Esophagus squamous epithelium (tissue), 5 donors: ENCODE results near the gene DDTL. TPM values are rescaled to one million over a fixed set of nuclear protein-coding genes. Genes with fewer than 3 reads are reported as not detected.
"Not testable (repeated sequence)": the region's sequence is repeated elsewhere in the genome, so short reads cannot be mapped to it uniquely, and the experiment has no call there.

Experiments used
- DNase-seq: peaks from one replicate; lab custom pipeline; 2025; lab: John Stamatoyannopoulos, UW
- H3K27ac ChIP-seq, 4 donors: fragments of 200-600 bp; sonication (generic); one replicate each; pipeline ENCODE4 v1.5.1; 2016 to 2019; ENCODE audit warnings: mild to moderate bottlenecking in 1 of 4
- H3K27me3 ChIP-seq, 4 donors: fragments of 200-600 bp; sonication (generic); 1 replicate in 3 of 4; 2 replicates in 1 of 4; pipeline versions ENCODE4 v1.5.1 to v1.6.0; 2017 to 2021; ENCODE audit warnings: antibody characterized with exemption in 1 of 4
- H3K36me3 ChIP-seq, 3 donors: fragments of 200-600 bp; sonication (generic); one replicate each; pipeline ENCODE4 v1.5.1; 2016 to 2019
- H3K4me1 ChIP-seq, 3 donors: fragments of 200-600 bp; sonication (generic); one replicate each; pipeline ENCODE4 v1.5.1; 2017 to 2019
- H3K4me3 ChIP-seq, 4 donors: fragments of 200-600 bp; sonication (generic); 1 replicate in 3 of 4; 2 replicates in 1 of 4; pipeline ENCODE4 v1.5.1; 2016 to 2019; ENCODE audit warnings: mild to moderate bottlenecking in 2 of 4, moderate library complexity in 1 of 4
- H3K9me3 ChIP-seq, 3 donors: fragments of 200-600 bp; sonication (generic); one replicate each; pipeline ENCODE4 v1.5.1; 2016 to 2019
- CTCF ChIP-seq, 6 experiments: fragments of 450-650 bp in 4 of 6; fragments of 200-600 bp in 2 of 6; sonication (generic) in 2 of 6; IDR thresholded peaks; one replicate each; pipeline ENCODE4 v1.5.1; 2016 to 2019; ENCODE audit warnings: antibody characterized with exemption in 6 of 6, mild to moderate bottlenecking in 4 of 6, moderate library complexity in 4 of 6
- POLR2A ChIP-seq, 4 donors: fragments of 450-650 bp; IDR thresholded peaks; one replicate each; pipeline ENCODE4 v1.6.1; 2017; ENCODE audit warnings: antibody characterized with exemption in 4 of 4, mild to moderate bottlenecking in 4 of 4, moderate library complexity in 3 of 4
- WGBS, 2 donors: methylation state at CpG; one replicate each; pipeline ENCODE4 v1.1.5; 2018; 5-methylcytosine and 5-hydroxymethylcytosine counted together
- intact Hi-C: fragments of 100-400 bp; cut with DNase I; formaldehyde crosslinking; loops from one replicate; pipeline ENCODE4 v1.15.0; 2022
- total RNA-seq, 4 donors: library from RNA; depleted of rRNA; stranded (reverse); fragments of >200 nt; gene quantifications; one replicate each; pipeline ENCODE4 v1.1.0, GENCODE V29; 2016
- donor health status: DM: yes; HTN: yes; CAD: no.

The DDTL gene
- total RNA-seq, 4 donors from 2014 or later = 1.9 TPM; not detected in 3

DNA sequence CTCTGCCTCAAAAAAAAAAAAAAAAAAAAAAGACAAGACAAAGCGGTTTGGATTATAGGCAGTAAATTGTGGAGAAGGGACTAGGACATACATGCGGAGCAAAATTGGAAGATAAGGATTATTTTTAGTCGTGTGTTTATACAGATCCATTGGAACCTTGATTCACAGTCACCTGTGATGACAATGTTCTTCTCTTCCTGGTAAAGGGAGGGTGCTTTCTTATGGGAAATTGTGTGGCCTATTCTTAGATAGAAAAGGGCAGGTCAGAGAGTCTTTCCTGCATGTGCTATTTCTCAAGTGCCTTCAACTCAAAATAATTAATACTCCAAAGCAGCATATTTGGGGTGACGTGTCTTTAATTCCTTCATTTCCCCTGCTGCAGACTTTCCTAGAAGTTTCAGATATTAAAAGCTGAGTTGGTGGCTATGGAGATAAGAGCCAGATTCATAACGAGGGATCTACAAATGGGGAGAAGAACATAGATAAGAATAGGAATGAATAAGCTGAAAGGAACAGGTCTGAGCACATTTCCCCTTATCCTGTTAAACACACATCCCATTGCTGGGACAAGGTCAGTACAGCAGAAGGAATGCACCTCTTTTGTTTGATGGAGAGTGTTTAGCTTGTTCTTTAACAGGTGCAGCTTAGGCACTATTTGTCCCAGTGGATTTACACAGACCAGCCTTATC, 28.2 kb upstream of the DDTL start:
- no peak overlapping the region for H3K4me3 ChIP-seq
- no peaks in the 10 kb centered on the region for H3K9me3 ChIP-seq
- TF ChIP-seq CTCF (IDR thresholded peaks at IDR 0.05) (no peak), POLR2A (IDR thresholded peaks at IDR 0.05) (no peak)
- peaks cover 0 to 14% (median 0%) of the 10 kb centered on the region in 3 donors for H3K4me1 ChIP-seq
- peak overlapping the region in 3 of 4 donors; percentile 19 to 58 (median 51) for H3K27ac ChIP-seq
- no peak for DNase-seq
- H3K36me3 ChIP-seq = no peaks in the 10 kb centered on the region
- WGBS, 2 donors = 45 to 54% methylated on average over 5 of the region's 5 CpGs
- no peaks in the 10 kb centered on the region for H3K27me3 ChIP-seq
- intact Hi-C loops = loop anchor here (5.0 kb wide), 1 partner anchor 69 kb away; the partner anchor contains the start of gene GSTT4

GRCh38 chr22:23939017-23939357, 27.7 kb upstream of the DDTL start:
- TF ChIP-seq POLR2A (IDR thresholded peaks at IDR 0.05) (no peak), CTCF (IDR thresholded peaks at IDR 0.05) (no peak)
- intact Hi-C loops = loop anchor here (5.0 kb wide), 1 partner anchor 68 kb away; the partner anchor contains the start of gene GSTT4
- no peaks in the 10 kb centered on the region for H3K27me3 ChIP-seq
- no peaks in the 10 kb centered on the region for H3K36me3 ChIP-seq
- H3K27ac ChIP-seq = peak overlapping the region in 3 of 4 donors; percentile 19 to 58 (median 51)
- DNase-seq = no peak
- WGBS, 2 donors = 40 to 56% methylated on average over 2 to 3 of the region's 3 CpGs
- H3K4me1 ChIP-seq = peaks cover 0 to 14% (median 0%) of the 10 kb centered on the region in 3 donors
- H3K9me3 ChIP-seq = no peaks in the 10 kb centered on the region
- no peak overlapping the region for H3K4me3 ChIP-seq

- H3K36me3 ChIP-seq, DNase-seq, H3K27me3 ChIP-seq, H3K9me3 ChIP-seq, H3K27ac ChIP-seq, intact Hi-C loops, H3K4me3 ChIP-seq: not testable (repeated sequence)
- no CpG with 5 or more reads among the region's 14 CpGs for WGBS, 2 donors
- H3K4me1 ChIP-seq = peaks cover 0 to 14% (median 0%) of the 10 kb centered on the region in 3 donors
Observed at GRCh38 chr22:23940166-23940565, 26.5 kb upstream of the DDTL start.

- WGBS, 2 donors = no CpG with 5 or more reads among the region's 3 CpGs
- H3K36me3 ChIP-seq, H3K27ac ChIP-seq, intact Hi-C loops, H3K4me1 ChIP-seq, DNase-seq, H3K4me3 ChIP-seq, H3K9me3 ChIP-seq, H3K27me3 ChIP-seq: not testable (repeated sequence)
Observed at GRCh38 chr22:23947391-23947790, 19.3 kb upstream of the DDTL start.

DNA sequence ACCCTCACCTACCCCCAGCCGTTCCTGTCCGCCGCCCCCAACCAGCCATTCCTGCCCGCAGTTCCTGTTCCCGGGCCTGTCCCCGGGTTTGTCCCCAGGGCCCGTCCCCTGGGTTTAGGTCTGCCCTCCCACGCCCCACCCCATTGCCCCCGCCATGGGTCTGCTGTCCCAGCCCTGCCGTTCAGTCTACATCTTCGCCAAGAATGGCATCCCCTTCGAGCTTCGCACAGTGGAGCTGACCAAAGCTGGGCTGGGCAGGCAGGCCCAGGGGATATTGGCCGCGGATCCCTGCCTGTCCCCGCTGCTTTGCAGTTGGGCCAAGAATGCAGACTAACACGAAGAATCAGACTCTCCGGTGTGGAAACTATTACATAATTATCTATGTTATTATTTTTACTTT, 16.9 kb upstream of the DDTL start:
- H3K27ac ChIP-seq, H3K9me3 ChIP-seq, intact Hi-C loops, H3K36me3 ChIP-seq, DNase-seq, H3K4me3 ChIP-seq, H3K4me1 ChIP-seq, H3K27me3 ChIP-seq: not testable (repeated sequence)
- 83 to 87% methylated on average over 6 to 12 of the region's 18 CpGs for WGBS, 2 donors

DNA sequence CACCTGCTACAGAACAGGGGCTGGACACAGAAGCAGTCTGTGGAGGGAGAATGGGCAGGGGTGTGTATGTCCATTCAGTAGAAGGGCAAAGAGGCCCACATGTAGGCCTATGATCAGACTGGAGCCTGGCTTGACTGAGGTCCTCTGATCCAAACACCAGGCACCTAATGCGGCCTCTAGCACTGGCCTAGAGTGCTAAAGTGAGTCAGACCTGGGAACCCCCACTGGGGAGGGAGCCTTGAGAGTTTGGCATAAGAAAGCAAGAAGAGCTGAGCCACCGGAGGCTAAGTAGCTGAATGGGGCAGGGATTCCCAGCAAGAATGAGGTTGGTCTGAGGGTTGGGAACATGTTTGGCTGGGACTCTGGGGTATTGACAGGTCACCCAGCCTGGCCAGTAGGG, 15.3 kb upstream of the DDTL start:
- WGBS, 2 donors = no CpG with 5 or more reads among the region's 2 CpGs
- H3K4me3 ChIP-seq, H3K27me3 ChIP-seq, H3K27ac ChIP-seq, H3K4me1 ChIP-seq, H3K9me3 ChIP-seq, intact Hi-C loops, DNase-seq, H3K36me3 ChIP-seq: not testable (repeated sequence)

- intact Hi-C loops, H3K9me3 ChIP-seq, H3K27ac ChIP-seq, H3K27me3 ChIP-seq, H3K4me3 ChIP-seq, DNase-seq, H3K4me1 ChIP-seq, H3K36me3 ChIP-seq: not testable (repeated sequence)
- 68 to 83% methylated on average over 10 to 11 of the region's 11 CpGs for WGBS, 2 donors
Observed at GRCh38 chr22:23952794-23953405, 13.8 kb upstream of the DDTL start.

GRCh38 chr22:23953485-23953884, 13.2 kb upstream of the DDTL start:
- intact Hi-C loops, H3K4me3 ChIP-seq, H3K4me1 ChIP-seq, H3K9me3 ChIP-seq, H3K27ac ChIP-seq, H3K36me3 ChIP-seq, H3K27me3 ChIP-seq, DNase-seq: not testable (repeated sequence)
- 84 to 90% methylated on average over 3 of the region's 4 CpGs for WGBS, 2 donors

- DNase-seq, H3K27me3 ChIP-seq, H3K9me3 ChIP-seq, H3K4me1 ChIP-seq, H3K4me3 ChIP-seq, H3K27ac ChIP-seq, H3K36me3 ChIP-seq, intact Hi-C loops: not testable (repeated sequence)
- WGBS, 2 donors = 61 to 69% methylated on average over 8 of the region's 8 CpGs
Observed at GRCh38 chr22:23954193-23954990, 12.3 kb upstream of the DDTL start.

DNA sequence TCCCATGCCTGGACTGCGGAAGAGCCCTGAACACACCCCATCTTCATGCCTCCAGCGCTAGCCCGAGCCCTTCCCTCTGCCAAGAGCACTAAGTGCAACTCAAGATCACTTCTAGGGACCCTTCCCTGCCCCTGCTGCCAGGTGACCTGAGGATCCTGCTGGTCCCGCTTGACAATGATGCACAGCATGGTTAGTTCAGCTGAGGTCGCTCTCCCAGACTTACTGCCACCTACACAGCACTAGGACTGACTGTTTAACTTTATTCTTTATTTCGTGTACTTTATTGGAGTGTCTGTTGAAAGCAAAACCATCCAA, 11.7 kb upstream of the DDTL start:
- DNase-seq, H3K27me3 ChIP-seq, H3K4me3 ChIP-seq, H3K36me3 ChIP-seq, H3K27ac ChIP-seq, H3K9me3 ChIP-seq, intact Hi-C loops, H3K4me1 ChIP-seq: not testable (repeated sequence)
- 80 to 89% methylated on average over 3 to 5 of the region's 6 CpGs for WGBS, 2 donors
